AG04449 (cell line): ENCODE results near the gene ZFAND3.
"Not testable (repeated sequence)": the region's sequence is repeated elsewhere in the genome, so short reads cannot be mapped to it uniquely, and the experiment has no call there.

ENCODE experiments used
- CTCF ChIA-PET: fragments of 350-600 bp; formaldehyde crosslinking; extraction: SDS; loops from one replicate; lab custom pipeline; 2021; ENCODE audit warnings: antibody characterized with exemption; lab: Yijun Ruan, JAX
- POLR2A ChIA-PET: fragments of 400-600, 350-600 bp; formaldehyde crosslinking; extraction: SDS; loops from one replicate; lab custom pipeline; 2020; ENCODE audit warnings: antibody characterized with exemption, inconsistent platforms; lab: Yijun Ruan, JAX
- DNase-seq: peaks from one replicate; pipeline ENCODE4 v3.0.0-alpha.2; 2010; ENCODE audit warnings: low read depth, low spot score
- H3K4me3 ChIP-seq: 2 replicates; pipeline ENCODE4 v1.5.1; 2011; ENCODE audit warnings: low read depth, mild to moderate bottlenecking, control low read depth, low read length
- TF ChIP-seq, protein P1 (sequence below): IDR thresholded peaks from one replicate; pipeline ENCODE4 v1.5.1; 2011; ENCODE audit warnings: mild to moderate bottlenecking, moderate library complexity, low read length, control low read depth, inconsistent platforms; ENCODE audit not compliant: insufficient read depth; ENCODE audit errors: missing control alignments

ZFAND3 gene

DNA sequence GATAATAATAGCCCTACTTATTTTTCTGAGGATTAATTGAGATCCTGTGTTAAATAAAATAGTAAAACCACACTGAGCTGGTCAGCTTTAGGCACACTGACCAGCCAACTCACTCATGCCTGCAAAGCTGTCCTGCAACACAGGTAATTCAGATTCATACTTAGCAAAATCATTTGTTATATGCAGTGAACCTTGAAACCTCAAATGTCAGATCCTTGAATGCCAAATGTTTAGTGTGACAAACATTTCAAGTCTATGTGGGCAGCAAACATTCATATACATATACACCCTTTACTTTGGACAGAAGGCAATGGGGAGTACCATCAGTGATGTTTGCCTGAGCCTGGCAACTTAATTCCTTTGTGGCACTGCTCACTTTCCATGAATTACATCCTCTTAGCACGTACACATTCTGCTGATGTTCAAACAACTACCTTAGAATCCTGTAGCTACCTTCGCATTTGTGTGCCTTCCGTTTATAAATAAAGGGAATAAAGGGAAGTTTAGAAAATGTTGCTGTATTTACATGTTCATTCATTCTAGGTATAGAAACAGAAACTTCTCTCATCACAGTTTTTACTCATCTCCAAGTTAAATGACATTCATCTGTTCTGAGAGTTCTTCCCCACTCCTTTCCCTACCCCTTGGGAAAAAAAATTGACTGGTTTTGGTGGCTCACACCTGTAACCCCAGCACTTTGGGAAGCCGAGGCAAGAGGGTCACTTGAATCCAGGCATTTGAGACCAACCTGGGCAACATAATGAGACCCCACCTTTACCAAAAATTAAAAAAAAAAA is 140.8 kb downstream of the ZFAND3 start:
- TF ChIP-seq, protein P1, sequence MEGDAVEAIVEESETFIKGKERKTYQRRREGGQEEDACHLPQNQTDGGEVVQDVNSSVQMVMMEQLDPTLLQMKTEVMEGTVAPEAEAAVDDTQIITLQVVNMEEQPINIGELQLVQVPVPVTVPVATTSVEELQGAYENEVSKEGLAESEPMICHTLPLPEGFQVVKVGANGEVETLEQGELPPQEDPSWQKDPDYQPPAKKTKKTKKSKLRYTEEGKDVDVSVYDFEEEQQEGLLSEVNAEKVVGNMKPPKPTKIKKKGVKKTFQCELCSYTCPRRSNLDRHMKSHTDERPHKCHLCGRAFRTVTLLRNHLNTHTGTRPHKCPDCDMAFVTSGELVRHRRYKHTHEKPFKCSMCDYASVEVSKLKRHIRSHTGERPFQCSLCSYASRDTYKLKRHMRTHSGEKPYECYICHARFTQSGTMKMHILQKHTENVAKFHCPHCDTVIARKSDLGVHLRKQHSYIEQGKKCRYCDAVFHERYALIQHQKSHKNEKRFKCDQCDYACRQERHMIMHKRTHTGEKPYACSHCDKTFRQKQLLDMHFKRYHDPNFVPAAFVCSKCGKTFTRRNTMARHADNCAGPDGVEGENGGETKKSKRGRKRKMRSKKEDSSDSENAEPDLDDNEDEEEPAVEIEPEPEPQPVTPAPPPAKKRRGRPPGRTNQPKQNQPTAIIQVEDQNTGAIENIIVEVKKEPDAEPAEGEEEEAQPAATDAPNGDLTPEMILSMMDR = no peak
- CTCF ChIA-PET = no interaction called here
- POLR2A ChIA-PET = no interaction called here
- DNase-seq = no peak
- H3K4me3 ChIP-seq = no peak overlapping the region

DNA sequence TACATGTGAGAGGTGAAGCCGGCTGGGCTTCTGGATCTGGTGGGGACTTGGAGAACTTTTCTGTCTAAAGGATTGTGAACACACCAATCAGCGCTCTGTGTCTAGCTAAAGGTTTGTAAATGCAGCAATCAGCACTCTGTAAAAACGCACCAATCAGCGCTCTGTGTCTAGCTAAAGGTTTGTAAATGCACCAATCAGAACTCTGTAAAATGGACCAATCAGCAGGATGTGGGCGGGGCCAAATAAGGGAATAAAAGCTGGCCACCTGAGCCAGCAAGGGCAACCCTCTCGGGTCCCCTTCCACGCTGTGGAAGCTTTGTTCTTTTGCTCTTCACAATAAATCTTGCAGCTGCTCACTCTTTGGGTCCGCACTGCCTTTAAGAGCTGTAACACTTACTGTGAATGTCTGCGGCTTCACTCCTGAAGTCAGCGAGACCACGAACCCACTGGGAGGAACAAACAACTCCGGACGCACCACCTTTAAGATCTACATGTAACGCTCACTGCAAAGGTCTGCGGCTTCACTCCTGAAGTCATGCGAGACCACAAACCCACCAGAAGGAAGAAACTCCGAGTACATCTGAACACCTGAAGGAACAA is 143.1 kb downstream of the ZFAND3 start:
- H3K4me3 ChIP-seq, CTCF ChIA-PET, DNase-seq: not testable (repeated sequence)
- POLR2A ChIA-PET = interaction anchor here (0.6 kb wide), 1 partner anchor 1394 kb away, joined by 3 read pairs; no protein-coding TSS in a partner anchor

DNA sequence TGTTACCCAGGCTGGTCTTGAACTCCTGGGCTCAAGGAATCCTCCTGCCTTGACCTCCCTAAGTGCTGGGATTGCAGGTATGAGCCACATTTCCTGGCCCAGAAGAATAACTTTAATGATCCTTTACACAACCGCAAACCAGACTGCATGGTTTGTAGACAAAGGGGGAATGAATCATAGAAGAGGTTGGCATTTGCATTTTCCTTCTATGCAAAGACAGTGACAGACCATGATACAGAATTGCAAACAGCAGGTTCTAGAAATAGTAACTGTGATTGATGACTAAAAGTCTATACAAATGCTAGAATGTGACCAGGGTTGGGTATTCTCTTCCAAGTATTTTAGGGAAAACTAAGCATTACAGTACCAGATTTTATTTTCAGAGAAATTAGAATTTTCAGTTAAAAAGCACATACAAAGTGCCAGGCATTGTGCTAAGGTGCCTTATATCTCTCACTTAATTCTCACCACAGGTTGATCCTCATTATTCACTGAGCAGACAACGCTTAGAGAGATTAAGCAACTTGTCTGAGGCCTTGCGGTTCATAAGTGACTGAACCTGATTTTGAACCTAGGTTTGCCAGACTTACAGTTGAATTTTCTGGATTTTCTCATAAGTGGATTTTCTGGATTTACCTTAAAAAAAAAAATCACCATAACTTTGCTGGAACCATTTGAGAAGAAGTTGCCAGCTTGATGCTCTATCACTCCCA is 146.6 kb downstream of the ZFAND3 start:
- ChIA-PET CTCF (no interaction called here), POLR2A (no interaction called here)
- no peak for DNase-seq
- H3K4me3 ChIP-seq = no peak overlapping the region
- TF ChIP-seq, protein P1 = no peak

DNA sequence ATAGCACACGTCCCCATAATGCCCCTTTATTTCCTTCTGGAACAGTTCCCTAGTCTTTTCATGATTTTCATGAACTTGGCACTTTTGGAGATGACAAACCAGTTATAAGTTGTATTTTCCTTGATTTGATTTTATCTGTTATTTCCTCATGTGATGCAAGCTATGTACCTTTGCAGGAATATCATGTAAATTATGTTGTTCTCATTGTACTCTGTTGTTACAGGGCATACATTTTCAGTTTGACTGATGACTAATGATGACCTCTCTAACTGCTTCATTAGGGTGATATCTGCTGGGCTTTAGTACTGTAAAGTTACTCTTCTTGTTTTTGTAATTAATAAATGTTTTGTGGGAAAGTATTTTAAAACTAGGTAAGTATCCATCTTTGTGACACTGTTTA is 147.3 kb downstream of the ZFAND3 start:
- POLR2A ChIA-PET = no interaction called here
- H3K4me3 ChIP-seq = no peak overlapping the region
- no peak for DNase-seq
- TF ChIP-seq, protein P1 = no peak
- CTCF ChIA-PET = no interaction called here

DNA sequence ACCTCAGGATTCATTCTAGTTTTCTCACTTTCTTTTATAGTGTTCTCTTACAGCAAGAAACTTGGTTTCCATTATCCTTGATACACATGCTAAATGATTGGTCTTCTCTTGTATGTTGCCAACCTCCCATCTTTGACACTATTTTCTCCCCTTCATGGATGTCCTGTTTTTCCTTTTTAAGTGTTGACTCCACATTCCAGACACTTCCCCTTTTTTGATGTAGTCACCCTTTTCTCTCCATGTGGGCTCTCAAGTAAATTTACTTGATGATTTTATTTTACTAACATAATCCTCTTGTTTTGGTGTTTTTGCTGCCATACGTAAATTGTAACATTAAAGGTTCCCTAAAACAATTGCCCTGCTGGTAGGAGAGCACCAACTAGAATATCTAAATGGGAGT is 148.1 kb downstream of the ZFAND3 start:
- ChIA-PET CTCF (no interaction called here), POLR2A (no interaction called here)
- TF ChIP-seq, protein P1 = no peak
- H3K4me3 ChIP-seq = no peak overlapping the region
- no peak for DNase-seq

DNA sequence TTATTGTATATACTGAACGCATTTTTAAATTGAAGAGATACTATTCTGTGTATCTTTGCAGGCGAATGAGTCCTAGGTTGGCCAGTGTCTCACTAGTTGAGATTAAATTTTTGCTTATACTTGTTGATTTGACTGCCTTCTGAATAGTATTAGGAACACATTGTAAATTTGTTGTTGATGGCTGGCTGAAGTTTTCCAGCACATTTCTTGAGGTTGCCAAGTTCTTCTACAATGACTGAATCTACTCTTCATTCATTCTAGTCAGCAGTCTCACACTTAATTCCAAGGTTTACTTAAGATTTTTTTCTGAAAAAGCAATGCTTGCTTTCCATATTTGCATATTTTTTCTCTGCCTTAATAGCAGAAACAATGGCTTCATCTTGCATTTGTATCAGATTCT is 151.7 kb downstream of the ZFAND3 start:
- no peak overlapping the region for H3K4me3 ChIP-seq
- DNase-seq = no peak
- POLR2A ChIA-PET = no interaction called here
- CTCF ChIA-PET = no interaction called here
- TF ChIP-seq, protein P1 = no peak
